GM23248 (cell line): ENCODE measurements around the gene RYR3. TPM values are rescaled to one million over a fixed set of nuclear protein-coding genes. Genes with fewer than 3 reads are reported as not detected.

Experiments
- DNase-seq: peaks from one replicate; pipeline ENCODE4 v3.0.0-alpha.2; 2015
- H2AFZ ChIP-seq: fragments of 200-600 bp; sonication (generic); 2 replicates; pipeline ENCODE4 v1.6.1; 2016; ENCODE audit warnings: antibody characterized with exemption
- H3F3A ChIP-seq: fragments of 200-600 bp; sonication (generic); 2 replicates; pipeline ENCODE4 v1.6.1; 2016; ENCODE audit warnings: mild to moderate bottlenecking, antibody characterized with exemption, mixed run types; ENCODE audit not compliant: insufficient read depth
- H3K27ac ChIP-seq: fragments of 200-600 bp; sonication (generic); 2 replicates; pipeline ENCODE4 v1.5.1; 2016; ENCODE audit warnings: mild to moderate bottlenecking
- H3K27me3 ChIP-seq: fragments of 200-600 bp; sonication (generic); replicated peaks from 2 replicates; pipeline ENCODE4 v1.6.1; 2016; ENCODE audit warnings: mild to moderate bottlenecking; ENCODE audit not compliant: insufficient read depth
- H3K36me3 ChIP-seq: fragments of 200-600 bp; sonication (generic); 2 replicates; pipeline ENCODE4 v1.6.1; 2016; ENCODE audit warnings: low read depth, mild to moderate bottlenecking
- H3K4me1 ChIP-seq: fragments of 200-600 bp; sonication (generic); 2 replicates; pipeline ENCODE4 v1.6.1; 2016; ENCODE audit warnings: mild to moderate bottlenecking; ENCODE audit not compliant: insufficient read depth
- H3K4me2 ChIP-seq: fragments of 200-600 bp; sonication (generic); one replicate; pipeline ENCODE4 v1.6.1; 2016; ENCODE audit warnings: mild to moderate bottlenecking; ENCODE audit not compliant: unreplicated experiment
- H3K4me3 ChIP-seq: fragments of 200-600 bp; sonication (generic); 2 replicates; pipeline ENCODE4 v1.5.1; 2016; ENCODE audit warnings: mild to moderate bottlenecking
- H3K79me2 ChIP-seq: fragments of 200-600 bp; sonication (generic); 2 replicates; pipeline ENCODE4 v1.6.1; 2016; ENCODE audit warnings: mild to moderate bottlenecking; ENCODE audit not compliant: insufficient read depth
- H3K9ac ChIP-seq: fragments of 200-600 bp; sonication (generic); 2 replicates; pipeline ENCODE4 v1.6.1; 2016; ENCODE audit warnings: mild to moderate bottlenecking
- H3K9me2 ChIP-seq: fragments of 200-600 bp; sonication (generic); 2 replicates; pipeline ENCODE4 v1.6.1; 2016; ENCODE audit warnings: mixed run types, mild to moderate bottlenecking, moderate library complexity; ENCODE audit not compliant: insufficient read depth
- H3K9me3 ChIP-seq: fragments of 200-600 bp; sonication (generic); one replicate; pipeline ENCODE4 v1.6.1; 2017; ENCODE audit warnings: low read depth
- H4K20me1 ChIP-seq: fragments of 200-600 bp; sonication (generic); 2 replicates; pipeline ENCODE4 v1.6.0; 2016; ENCODE audit not compliant: insufficient read depth
- EZH2 ChIP-seq: fragments of 200-600 bp; sonication (generic); IDR thresholded peaks from 2 replicates; pipeline ENCODE4 v1.6.1; 2018; ENCODE audit warnings: antibody characterized with exemption, mild to moderate bottlenecking; ENCODE audit not compliant: insufficient read depth, poor library complexity, severe bottlenecking
- EZH2phosphoT487 ChIP-seq: fragments of 200-600 bp; sonication (generic); IDR thresholded peaks from 2 replicates; pipeline ENCODE4 v1.6.1; 2018; ENCODE audit warnings: antibody characterized with exemption, moderate library complexity, mild to moderate bottlenecking, low read depth; ENCODE audit not compliant: insufficient read depth
- WGBS, 2 experiments: methylation state at CpG; one replicate each; pipeline ENCODE4 v1.1.6; 2015 to 2017; ENCODE audit warnings: low lambda C conversion rate in 2 of 2, low coverage in 1 of 2; ENCODE audit errors: missing lambda C conversion rate in 2 of 2; 5-methylcytosine and 5-hydroxymethylcytosine counted together
- in situ Hi-C: fragments of 300-500 bp; cut with MboI; formaldehyde crosslinking; loops from 2 replicates; pipeline ENCODE4 v1.15.0; 2020
- polyA plus RNA-seq: library from polyadenylated mRNA; unstranded; fragments of >200 nt; fragmentation: Nextera tagmentation; extraction: Ambion mirVana; gene quantifications from 2 replicates; pipeline ENCODE4 v1.2.1, GENCODE V29; 2016
- total RNA-seq: library from RNA; depleted of rRNA; stranded (reverse); fragments of >200 nt; shearing (Covaris generic); gene quantifications from 2 replicates; pipeline ENCODE4 v1.2.3, GENCODE V29; 2014

Gene RYR3
- total and polyA plus RNA-seq, 2 experiments from 2014 or later = 0.26 TPM; not detected in 1

DNA sequence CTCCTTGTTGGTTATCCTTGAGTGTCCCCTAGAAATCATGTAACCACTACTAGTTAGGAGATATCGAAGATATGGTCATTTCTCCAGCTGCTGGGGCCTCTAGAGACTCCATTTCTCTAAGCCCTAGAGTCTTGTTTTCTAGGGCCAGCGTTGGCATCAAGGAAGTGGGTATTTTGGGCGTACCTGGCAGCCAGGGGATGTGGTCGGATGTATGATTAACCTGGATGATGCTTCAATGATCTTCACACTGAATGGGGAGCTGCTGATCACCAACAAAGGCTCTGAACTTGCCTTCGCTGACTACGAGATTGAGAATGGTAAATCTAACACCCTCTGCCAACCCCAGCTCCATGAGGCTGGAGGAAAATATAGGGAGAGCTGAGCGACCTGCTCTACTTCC lies 325.5 kb downstream of the RYR3 start:
- in situ Hi-C loops = no loop called here

DNA sequence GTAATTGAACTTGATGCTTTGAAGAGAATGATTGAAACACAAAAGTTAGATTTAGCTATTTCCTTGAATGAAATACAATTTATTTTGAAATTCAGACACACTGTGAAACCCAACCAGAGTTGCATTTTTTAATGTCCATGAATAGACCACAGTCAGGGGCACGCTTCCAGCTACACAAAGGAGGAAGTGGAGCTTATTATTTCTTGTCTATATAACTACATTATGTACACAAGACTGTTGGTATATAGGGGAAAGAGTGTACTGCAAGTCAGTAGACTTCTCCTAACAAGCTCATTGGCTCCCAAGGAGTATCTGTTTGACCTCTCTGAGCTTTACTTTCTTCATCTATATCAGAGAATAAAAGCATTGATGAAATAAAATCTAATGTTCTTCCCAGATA lies 326.2 kb downstream of the RYR3 start:
- H3K27ac ChIP-seq = no peak overlapping the region
- H3K4me1 ChIP-seq = no peaks in the 10 kb centered on the region
- H3K9ac ChIP-seq = no peak overlapping the region
- DNase-seq = no peak
- H3K4me2 ChIP-seq = no peak overlapping the region
- no peaks in the 10 kb centered on the region for H3K9me3 ChIP-seq
- peaks cover 36% of the 10 kb centered on the region for H3K27me3 ChIP-seq
- TF ChIP-seq EZH2phosphoT487 = no peak
- TF ChIP-seq EZH2 = no peak
- no peaks in the 10 kb centered on the region for H3K9me2 ChIP-seq
- no peaks in the 10 kb centered on the region for H3K36me3 ChIP-seq
- no peak overlapping the region for H3K4me3 ChIP-seq
- H3K79me2 ChIP-seq = no peaks in the 10 kb centered on the region
- WGBS, 2 experiments = 24 to 32% methylated on average over 1 of the region's 1 CpG
- H3F3A ChIP-seq = no peaks in the 10 kb centered on the region
- no peaks in the 10 kb centered on the region for H4K20me1 ChIP-seq
- in situ Hi-C loops = no loop called here
- no peak overlapping the region for H2AFZ ChIP-seq

More for the DNA sequence above, 325.5 kb downstream of the RYR3 start:
- peaks cover 30% of the 10 kb centered on the region for H3K27me3 ChIP-seq
- H4K20me1 ChIP-seq = no peaks in the 10 kb centered on the region
- no peaks in the 10 kb centered on the region for H3K9me2 ChIP-seq
- no peak overlapping the region for H3K9ac ChIP-seq
- H3K79me2 ChIP-seq = no peaks in the 10 kb centered on the region
- no peaks in the 10 kb centered on the region for H3F3A ChIP-seq
- no peaks in the 10 kb centered on the region for H3K4me1 ChIP-seq
- H3K27ac ChIP-seq = no peak overlapping the region
- TF ChIP-seq EZH2phosphoT487 (no peak), EZH2 (no peak)
- H3K9me3 ChIP-seq = no peaks in the 10 kb centered on the region
- WGBS, 2 experiments = 35 to 36% methylated on average over 7 of the region's 7 CpGs
- H3K4me2 ChIP-seq = no peak overlapping the region
- no peak overlapping the region for H2AFZ ChIP-seq
- DNase-seq = no peak
- H3K4me3 ChIP-seq = no peak overlapping the region
- H3K36me3 ChIP-seq = no peaks in the 10 kb centered on the region

DNA sequence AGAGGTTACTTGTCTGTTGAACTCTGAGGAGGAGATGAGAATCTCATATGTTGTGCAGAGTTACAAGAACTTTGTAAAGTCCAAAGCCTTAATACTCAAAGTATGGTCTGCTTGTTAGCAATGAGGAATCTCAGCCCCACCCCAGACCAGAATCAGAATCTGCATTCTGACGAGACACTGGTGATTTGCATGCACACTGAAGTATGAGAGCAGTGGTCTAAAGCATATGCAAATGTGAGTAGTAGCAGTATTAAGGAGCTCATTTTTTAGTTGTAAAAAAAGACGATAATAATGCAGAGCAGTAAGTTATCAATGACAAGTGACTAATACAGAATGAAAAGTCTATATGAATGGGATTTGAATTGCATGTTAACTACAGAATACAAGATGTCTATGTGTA lies 327.7 kb downstream of the RYR3 start:
- Histone ChIP-seq H3K9me2 (no peaks in the 10 kb centered on the region), H3F3A (no peaks in the 10 kb centered on the region), H3K27me3 (peaks cover 29% of the 10 kb centered on the region), H3K36me3 (no peaks in the 10 kb centered on the region), H4K20me1 (no peaks in the 10 kb centered on the region), H2AFZ (no peak overlapping the region), H3K4me1 (no peaks in the 10 kb centered on the region), H3K27ac (no peak overlapping the region), H3K9ac (no peak overlapping the region), H3K79me2 (no peaks in the 10 kb centered on the region), H3K9me3 (no peaks in the 10 kb centered on the region), H3K4me2 (no peak overlapping the region), H3K4me3 (no peak overlapping the region)
- TF ChIP-seq EZH2phosphoT487 = no peak
- in situ Hi-C loops = no loop called here
- DNase-seq = no peak
- 34 to 39% methylated on average over 2 of the region's 2 CpGs for WGBS, 2 experiments

DNA sequence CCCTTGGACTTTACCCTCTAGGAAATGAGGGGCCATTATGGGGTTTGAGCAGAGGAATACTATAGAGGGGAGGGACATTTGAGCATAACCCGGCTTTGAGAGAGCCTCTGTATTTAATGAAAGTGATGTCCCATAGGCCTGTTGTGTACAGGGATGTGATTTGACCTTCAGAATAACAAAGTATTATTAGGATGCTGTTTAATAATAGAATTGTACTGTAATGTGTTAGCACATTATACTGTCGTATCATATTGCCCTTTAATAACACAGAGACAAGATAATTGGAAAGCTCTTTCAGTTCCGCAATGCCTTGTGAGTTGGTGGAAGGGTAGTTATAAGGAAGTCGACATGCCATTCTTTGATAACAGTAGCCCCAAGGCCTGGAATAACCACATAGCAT lies 328.3 kb downstream of the RYR3 start:
- no peak overlapping the region for H2AFZ ChIP-seq
- H3K36me3 ChIP-seq = no peaks in the 10 kb centered on the region
- H3K9ac ChIP-seq = no peak overlapping the region
- WGBS, 2 experiments = 50 to 54% methylated on average over 4 of the region's 4 CpGs
- no peaks in the 10 kb centered on the region for H3F3A ChIP-seq
- no peaks in the 10 kb centered on the region for H3K9me3 ChIP-seq
- H3K4me2 ChIP-seq = no peak overlapping the region
- H3K4me1 ChIP-seq = no peaks in the 10 kb centered on the region
- H3K27me3 ChIP-seq = peaks cover 29% of the 10 kb centered on the region
- H3K79me2 ChIP-seq = no peaks in the 10 kb centered on the region
- in situ Hi-C loops = no loop called here
- no peaks in the 10 kb centered on the region for H3K9me2 ChIP-seq
- H3K27ac ChIP-seq = no peak overlapping the region
- H3K4me3 ChIP-seq = no peak overlapping the region
- no peak for DNase-seq
- no peaks in the 10 kb centered on the region for H4K20me1 ChIP-seq
- TF ChIP-seq EZH2phosphoT487 = no peak
- no peak for TF ChIP-seq EZH2

DNA sequence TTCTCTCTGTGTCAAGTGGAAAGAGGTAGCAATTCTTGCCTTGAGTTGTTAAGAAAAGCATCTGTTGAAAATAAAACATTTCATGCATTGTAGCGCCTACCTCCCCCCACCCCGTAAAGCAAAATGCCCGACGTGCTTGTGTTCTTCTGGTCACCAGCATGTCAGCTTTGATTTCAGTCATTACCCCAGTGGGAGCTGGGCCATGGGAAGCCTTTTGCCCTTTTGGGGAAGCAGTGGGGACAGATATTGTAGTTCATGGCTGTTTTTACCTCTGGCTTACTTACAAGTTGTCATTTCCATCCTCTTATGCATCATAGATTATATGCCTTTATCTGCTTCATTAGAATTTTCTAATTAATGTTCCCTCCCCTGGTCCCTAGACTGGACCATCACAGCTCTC lies 328.7 kb downstream of the RYR3 start:
- Histone ChIP-seq H3K27me3 (peaks cover 29% of the 10 kb centered on the region), H3K9me2 (no peaks in the 10 kb centered on the region), H4K20me1 (no peaks in the 10 kb centered on the region), H3K4me2 (no peak overlapping the region), H3K4me3 (no peak overlapping the region), H3K27ac (no peak overlapping the region), H3K9me3 (no peaks in the 10 kb centered on the region), H3K9ac (no peak overlapping the region), H3F3A (no peaks in the 10 kb centered on the region), H2AFZ (no peak overlapping the region), H3K36me3 (no peaks in the 10 kb centered on the region), H3K4me1 (no peaks in the 10 kb centered on the region), H3K79me2 (no peaks in the 10 kb centered on the region)
- in situ Hi-C loops = no loop called here
- no peak for TF ChIP-seq EZH2phosphoT487
- TF ChIP-seq EZH2 = no peak
- WGBS, 2 experiments = 34 to 52% methylated on average over 4 of the region's 4 CpGs
- no peak for DNase-seq
